WERI-Rb-1 (cell line): ENCODE results near the gene CALHM2.

Source experiments
- DNase-seq: peaks from one replicate; pipeline ENCODE4 v3.0.0-alpha.2; 2020
- H3K27ac ChIP-seq: fragments of 250-450 bp; sonication (Bioruptor Pico); 2 replicates; pipeline ENCODE4 v1.5.1; 2020; ENCODE audit warnings: mild to moderate bottlenecking, moderate library complexity
- H3K27me3 ChIP-seq: fragments of 250-450 bp; sonication (Bioruptor Pico); 2 replicates; pipeline ENCODE4 v1.5.1; 2021; ENCODE audit warnings: mild to moderate bottlenecking, low read depth, moderate library complexity; ENCODE audit not compliant: insufficient read depth, severe bottlenecking
- H3K36me3 ChIP-seq: fragments of 250-450 bp; sonication (Bioruptor Pico); 2 replicates; pipeline ENCODE4 v1.5.1; 2020; ENCODE audit warnings: mild to moderate bottlenecking, moderate library complexity
- H3K4me3 ChIP-seq: 2 replicates; pipeline ENCODE4 v1.5.1; 2011; ENCODE audit warnings: low read depth, mild to moderate bottlenecking, control low read depth, low read length
- H3K9me3 ChIP-seq: fragments of 250-450 bp; sonication (Bioruptor Pico); 2 replicates; pipeline ENCODE4 v1.5.1; 2021; ENCODE audit warnings: mild to moderate bottlenecking, moderate library complexity; ENCODE audit not compliant: severe bottlenecking
- TF ChIP-seq, protein P1 (sequence below): IDR thresholded peaks from 2 replicates; pipeline ENCODE4 v1.5.1; 2011; ENCODE audit warnings: low read depth, mild to moderate bottlenecking, control low read depth, inconsistent platforms, low read length

The CALHM2 gene

DNA sequence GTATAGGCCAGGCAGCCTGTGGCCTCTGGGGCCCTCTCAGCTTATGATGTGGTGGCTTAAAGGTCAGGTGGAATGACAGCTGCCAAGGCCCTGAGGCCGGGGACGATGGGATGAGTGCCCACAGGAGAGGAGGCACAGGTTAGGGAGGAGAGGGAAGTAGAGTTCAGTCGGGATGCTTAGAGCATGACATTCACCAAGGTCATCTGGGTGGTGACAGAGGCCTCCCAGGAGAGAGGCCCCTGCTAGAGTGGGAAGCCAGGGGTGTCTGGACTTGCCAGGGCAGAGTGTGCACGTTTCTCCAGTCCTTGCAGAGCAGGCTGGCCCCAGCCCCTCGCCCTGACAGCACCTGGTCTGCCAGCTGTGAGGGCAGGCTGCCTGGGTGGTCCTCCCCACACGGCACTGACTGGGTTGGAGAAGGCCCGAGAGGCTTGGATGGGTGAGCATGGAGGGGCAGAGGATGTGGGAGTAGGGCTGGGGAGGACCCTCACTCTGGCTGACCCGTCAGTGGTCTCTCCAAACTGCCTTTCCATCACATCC is 5.1 kb upstream of the CALHM2 start:
- H3K36me3 ChIP-seq, result no peaks in the 10 kb centered on the region
- H3K27me3 ChIP-seq, result no peaks in the 10 kb centered on the region
- no peak for DNase-seq
- H3K9me3 ChIP-seq, result no peaks in the 10 kb centered on the region
- no peak overlapping the region for H3K27ac ChIP-seq
- H3K4me3 ChIP-seq, result no peak overlapping the region
- TF ChIP-seq, protein P1, sequence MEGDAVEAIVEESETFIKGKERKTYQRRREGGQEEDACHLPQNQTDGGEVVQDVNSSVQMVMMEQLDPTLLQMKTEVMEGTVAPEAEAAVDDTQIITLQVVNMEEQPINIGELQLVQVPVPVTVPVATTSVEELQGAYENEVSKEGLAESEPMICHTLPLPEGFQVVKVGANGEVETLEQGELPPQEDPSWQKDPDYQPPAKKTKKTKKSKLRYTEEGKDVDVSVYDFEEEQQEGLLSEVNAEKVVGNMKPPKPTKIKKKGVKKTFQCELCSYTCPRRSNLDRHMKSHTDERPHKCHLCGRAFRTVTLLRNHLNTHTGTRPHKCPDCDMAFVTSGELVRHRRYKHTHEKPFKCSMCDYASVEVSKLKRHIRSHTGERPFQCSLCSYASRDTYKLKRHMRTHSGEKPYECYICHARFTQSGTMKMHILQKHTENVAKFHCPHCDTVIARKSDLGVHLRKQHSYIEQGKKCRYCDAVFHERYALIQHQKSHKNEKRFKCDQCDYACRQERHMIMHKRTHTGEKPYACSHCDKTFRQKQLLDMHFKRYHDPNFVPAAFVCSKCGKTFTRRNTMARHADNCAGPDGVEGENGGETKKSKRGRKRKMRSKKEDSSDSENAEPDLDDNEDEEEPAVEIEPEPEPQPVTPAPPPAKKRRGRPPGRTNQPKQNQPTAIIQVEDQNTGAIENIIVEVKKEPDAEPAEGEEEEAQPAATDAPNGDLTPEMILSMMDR, result no peak

DNA sequence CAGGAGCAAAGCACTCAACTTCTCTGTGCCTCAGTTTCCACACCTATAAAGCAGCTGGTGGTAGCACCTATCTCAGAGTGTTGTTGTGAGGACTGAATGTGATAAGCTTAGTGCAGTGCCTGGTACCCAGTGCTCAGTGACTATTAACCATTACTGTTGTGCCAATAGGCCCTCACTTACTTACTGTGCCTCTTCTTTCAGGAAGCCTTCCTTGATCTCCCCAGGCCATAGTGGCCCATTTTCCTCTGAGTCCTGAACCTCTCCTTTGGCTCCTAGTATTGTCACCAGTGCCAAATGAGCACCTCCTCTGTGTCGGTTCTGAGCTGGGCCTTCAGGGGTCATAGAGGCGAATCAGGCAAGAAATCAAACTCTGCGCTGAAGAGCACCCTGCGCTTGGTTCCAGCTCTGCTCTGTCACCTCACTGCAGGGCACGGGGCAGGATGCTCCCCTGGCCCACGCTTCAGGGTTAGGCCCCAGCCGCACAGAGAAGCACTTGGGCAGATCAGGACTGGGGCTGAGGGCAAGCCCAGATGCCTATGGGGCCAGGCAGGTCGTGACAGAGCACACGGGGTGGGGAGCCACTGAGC is 4.0 kb upstream of the CALHM2 start:
- H3K27me3 ChIP-seq, result no peaks in the 10 kb centered on the region
- no peak overlapping the region for H3K4me3 ChIP-seq
- no peak for DNase-seq
- no peaks in the 10 kb centered on the region for H3K36me3 ChIP-seq
- H3K9me3 ChIP-seq, result no peaks in the 10 kb centered on the region
- no peak overlapping the region for H3K27ac ChIP-seq
- TF ChIP-seq, protein P1, result no peak

DNA sequence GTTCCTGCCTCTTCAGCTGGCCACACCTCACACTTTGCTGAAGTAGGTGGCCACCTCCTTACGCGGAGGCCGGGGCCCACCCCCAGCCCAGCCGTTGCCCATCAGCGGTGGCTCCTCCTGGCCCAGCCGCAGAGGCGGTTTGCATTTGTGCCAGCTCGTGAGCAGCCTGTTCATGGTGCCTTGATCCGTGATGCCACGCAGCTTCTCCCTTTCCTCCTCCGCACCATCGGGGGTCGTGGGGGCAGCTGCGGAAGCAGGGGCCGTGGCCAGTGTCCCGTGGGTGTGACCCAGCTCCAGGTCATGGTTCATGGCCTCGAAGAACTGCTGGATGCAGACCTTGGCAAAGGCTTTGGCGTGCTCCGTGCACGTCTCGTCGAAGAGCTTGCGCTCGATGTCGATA is 3.1 kb upstream of the CALHM2 start:
- H3K27me3 ChIP-seq, result no peaks in the 10 kb centered on the region
- H3K9me3 ChIP-seq, result no peaks in the 10 kb centered on the region
- H3K4me3 ChIP-seq, result no peak overlapping the region
- no peak for DNase-seq
- no peak overlapping the region for H3K27ac ChIP-seq
- TF ChIP-seq, protein P1, result no peak
- no peaks in the 10 kb centered on the region for H3K36me3 ChIP-seq

DNA sequence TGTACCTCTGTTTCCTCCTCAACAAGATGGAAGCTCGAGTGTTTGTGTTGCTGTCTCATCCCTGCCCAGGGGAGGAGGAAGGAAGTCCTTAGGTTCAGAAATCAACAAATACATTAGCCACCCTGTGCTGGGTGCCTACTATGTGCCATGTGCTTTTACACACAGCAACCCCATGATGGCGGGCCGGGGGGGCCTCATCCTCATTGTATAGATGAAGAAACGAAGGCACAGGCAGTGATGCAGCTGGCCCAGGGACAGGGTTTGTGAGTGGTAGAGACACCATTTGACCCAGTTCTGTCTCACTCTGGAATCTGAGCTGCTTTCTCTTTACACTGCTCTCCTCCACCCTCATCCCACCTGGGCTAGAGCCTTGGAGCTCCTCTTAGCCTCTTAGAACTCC is 1.9 kb upstream of the CALHM2 start:
- H3K9me3 ChIP-seq, result no peaks in the 10 kb centered on the region
- no peaks in the 10 kb centered on the region for H3K27me3 ChIP-seq
- H3K27ac ChIP-seq, result no peak overlapping the region
- H3K36me3 ChIP-seq, result no peaks in the 10 kb centered on the region
- no peak overlapping the region for H3K4me3 ChIP-seq
- TF ChIP-seq, protein P1, result no peak
- no peak for DNase-seq

DNA sequence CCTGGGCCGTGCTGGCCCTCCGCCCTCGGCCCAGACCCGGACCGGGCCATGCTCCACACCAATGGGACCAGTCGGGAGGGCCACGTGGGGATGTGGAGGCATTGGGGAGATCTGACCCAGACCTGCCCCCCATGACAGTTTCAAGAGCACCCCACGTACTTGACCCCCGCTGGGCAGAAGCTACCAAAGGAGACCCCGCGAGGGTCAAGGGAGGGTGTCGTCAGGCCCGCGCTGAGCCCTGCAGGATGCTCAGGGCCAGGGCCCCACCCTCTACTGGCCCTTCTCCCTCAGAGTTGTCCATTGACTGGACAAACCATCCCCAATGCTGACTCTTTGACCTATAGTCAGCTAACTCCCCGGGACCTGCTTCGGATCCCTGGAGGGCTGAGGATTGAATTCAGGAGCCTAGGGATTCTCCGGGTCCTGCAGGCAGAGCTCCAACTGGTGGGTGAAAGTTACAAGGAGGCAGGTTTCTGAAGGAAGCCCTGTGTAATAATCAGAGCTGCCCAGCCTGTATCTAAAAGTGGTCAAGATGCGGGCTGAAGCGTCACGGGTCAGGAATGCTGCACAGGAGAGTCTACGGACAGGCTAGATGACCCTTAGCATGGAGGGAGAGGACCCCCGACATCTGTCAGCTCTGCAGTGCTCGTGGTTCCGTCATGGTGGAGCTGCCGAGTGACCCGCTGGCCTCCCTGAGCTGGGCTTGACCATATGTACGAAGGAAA is 498 bp upstream of the CALHM2 start:
- TF ChIP-seq, protein P1, result no peak
- no peaks in the 10 kb centered on the region for H3K27me3 ChIP-seq
- H3K36me3 ChIP-seq, result 0 out of 2 replicates have a peak, but pooled peaks cover 1% of the 10 kb centered on the region
- no peaks in the 10 kb centered on the region for H3K9me3 ChIP-seq
- no peak for DNase-seq
- no peak overlapping the region for H3K4me3 ChIP-seq
- no peak overlapping the region for H3K27ac ChIP-seq
